ENCODE measurements around the gene ZNF101.
"Not testable (repeated sequence)": the region's sequence is repeated elsewhere in the genome, so short reads cannot be mapped to it uniquely, and the experiment has no call there.

The ZNF101 gene

DNA sequence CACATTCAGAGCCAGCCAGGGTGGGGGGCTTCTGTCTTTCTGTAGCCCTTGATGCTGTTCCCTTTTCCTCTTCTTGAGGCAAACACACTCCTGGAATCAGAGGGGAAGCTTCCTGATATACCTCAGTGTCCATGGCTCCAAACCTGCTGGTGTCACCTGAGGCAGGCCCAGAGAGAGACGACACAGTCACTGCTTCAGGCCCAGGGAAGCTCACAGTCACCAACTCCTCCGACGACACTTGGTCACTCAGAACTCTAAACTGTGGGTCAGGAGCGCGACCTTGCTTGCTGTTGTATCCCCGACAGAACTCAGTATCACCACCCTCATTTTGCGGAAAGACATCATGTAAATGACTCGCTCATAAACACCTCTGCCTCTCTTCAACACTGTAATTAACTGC lies 6.3 kb upstream of the ZNF101 start:
- no peak for DNase-seq

- no peak for DNase-seq
Measured at GRCh38 chr19:19662871-19663255, 5.8 kb upstream of the ZNF101 start.

DNA sequence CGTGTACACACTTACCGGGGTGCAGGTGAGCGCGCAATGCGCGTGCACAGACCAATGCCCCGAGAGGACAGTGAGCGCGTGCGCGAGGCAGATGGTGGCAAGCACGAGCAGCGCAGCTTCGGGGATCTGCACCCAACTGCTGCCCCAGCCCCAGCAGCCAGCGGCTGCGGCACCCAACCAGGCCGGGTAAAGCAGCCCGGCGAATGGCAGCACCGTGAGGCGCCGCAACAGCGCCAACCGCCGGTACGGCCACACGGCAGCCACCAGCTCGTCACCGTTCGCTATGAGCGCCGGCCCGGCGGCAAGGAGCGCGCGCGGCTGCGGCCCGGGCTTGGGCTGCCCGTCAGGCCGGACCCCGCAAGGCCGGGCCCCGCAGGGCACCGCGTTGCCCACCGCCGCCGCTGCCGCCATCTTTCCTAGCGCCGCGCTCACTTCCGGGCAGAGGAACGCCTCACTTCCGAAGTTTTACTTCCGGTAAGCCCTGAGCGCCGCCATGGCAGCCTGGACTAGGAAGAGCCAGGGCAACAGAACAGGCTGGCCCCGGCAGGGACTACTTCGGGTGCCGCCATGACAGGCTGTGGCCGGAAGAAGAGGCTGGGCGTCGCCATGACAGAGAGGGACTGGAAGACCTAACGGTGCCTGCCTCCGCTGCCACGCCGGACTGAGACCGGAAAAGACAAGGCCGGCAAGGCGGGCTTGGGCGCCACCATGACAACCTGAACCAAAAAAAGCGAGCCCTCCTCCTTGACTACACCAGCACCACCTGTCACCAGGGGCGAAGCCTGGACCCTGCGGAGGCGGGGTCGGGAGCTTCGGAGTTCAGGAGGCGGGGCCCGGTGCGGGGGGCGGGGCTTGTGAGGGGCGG lies 5.2 kb upstream of the ZNF101 start, which contains the start of gene ATP13A1:
TSS of gene ATP13A1 (minus strand) at position 421 of the 865 bp plus-strand sequence. CDS start at position 411, 10 bp downstream.
- peak; percentile 69 for DNase-seq

GRCh38 chr19:19665420-19665948 lies 3.2 kb upstream of the ZNF101 start:
- DNase-seq, result not testable (repeated sequence)

DNA sequence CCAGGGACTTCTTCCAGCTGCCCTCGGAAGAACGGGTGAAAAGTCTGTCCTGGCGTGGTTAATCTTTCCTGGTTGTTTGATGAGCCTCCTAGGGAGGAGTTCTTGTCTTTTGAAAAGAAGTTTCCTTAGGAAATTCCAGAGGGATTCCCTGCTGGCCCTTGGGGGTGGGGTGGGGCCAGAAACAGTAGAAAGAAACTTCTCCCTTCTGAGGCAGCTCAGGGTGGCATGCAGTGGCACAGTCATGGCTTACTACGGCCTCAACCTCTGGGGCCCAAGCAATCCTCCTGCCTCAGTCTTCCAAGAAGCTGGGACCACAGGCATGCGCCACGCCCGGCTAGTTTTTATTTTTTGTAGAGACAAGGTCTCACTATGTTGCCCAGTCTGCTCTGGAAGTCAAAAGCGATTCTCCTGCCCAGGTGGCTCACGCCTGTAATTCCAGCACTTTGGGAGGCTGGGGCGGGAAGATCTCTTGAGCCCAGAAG lies 1.5 kb downstream of the ZNF101 start:
- no peak for DNase-seq

DNA sequence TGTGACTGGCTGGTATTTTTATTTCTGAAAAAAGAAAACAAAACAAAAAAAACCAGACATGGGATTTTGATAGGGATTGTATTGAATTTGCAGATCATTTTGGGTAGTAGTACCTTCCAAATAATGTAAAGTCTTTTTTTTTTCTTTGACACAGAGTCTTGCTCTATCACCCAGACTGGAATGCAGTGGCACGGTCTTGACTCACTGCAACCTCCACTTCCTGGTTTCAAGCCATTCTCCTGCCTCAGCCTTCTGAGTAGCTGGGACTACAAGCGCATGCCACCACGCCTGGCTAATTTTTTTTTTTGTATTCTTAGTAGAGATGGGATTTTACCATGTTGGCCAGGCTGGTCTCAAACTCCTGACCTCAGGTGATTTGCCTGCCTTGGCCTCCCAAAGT lies 4.2 kb downstream of the ZNF101 start:
- DNase-seq, result no peak

DNA sequence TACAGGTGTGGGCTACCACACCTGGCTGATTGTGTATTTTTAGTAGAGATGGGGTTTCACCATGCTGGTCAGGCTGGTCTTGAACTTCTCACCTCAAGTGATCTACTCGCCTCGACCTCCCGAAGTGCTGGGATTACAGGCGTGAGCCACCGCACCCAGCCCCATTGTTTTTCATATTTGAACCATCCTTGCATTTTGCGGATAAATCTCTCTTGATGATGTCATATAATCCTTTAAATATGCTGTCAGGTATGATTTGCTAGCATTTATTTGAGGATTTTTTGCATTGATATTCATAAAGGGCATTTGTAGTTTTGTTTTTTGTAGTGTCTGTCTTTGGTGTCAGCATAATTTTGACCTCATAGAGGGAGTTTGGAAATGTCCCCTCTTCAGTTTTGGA lies 5.7 kb downstream of the ZNF101 start:
- DNase-seq, result no peak

DNA sequence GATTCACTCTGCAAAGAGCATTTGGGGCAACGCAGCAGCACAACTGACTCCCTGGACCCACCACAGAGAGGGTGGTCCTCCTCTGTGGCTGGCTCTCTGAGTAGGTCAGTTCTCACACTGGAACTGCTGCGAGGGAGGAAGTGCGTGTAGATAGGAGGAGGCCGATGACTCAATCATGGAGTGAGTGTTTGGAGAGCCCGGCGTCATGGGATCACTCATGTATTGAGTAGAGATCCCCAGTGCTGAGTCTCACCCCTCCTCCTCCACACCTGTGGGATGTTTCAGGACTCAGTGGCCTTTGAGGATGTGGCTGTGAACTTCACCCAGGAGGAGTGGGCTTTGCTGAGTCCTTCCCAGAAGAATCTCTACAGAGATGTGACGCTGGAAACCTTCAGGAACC lies 8.9 kb downstream of the ZNF101 start:
- DNase-seq, result no peak

DNA sequence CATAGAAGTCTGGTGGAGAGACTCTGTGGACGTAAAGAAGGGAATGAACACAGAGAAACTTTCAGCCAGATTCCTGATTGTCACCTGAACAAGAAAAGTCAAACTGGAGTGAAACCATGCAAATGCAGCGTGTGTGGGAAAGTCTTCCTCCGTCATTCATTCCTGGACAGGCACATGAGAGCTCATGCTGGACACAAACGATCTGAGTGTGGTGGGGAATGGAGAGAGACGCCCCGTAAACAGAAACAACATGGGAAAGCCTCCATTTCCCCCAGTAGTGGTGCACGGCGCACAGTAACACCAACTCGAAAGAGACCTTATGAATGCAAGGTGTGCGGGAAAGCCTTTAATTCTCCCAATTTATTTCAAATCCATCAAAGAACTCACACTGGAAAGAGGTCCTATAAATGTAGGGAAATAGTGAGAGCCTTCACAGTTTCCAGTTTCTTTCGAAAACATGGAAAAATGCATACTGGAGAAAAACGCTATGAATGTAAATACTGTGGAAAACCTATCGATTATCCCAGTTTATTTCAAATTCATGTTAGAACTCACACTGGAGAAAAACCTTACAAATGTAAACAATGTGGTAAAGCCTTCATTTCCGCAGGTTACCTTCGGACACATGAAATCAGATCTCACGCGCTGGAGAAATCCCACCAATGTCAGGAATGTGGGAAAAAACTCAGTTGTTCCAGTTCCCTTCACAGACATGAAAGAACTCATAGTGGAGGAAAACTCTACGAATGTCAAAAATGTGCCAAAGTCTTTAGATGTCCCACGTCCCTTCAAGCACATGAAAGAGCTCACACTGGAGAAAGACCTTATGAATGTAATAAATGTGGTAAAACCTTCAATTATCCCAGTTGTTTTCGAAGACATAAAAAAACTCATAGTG lies 10.8 kb downstream of the ZNF101 start:
- no peak for DNase-seq

GRCh38 chr19:19686119-19686518 lies 17.5 kb downstream of the ZNF101 start:
- not testable (repeated sequence) for DNase-seq

GRCh38 chr19:19686580-19686979 lies 17.9 kb downstream of the ZNF101 start:
- DNase-seq, result no peak

GRCh38 chr19:19687090-19687489 lies 18.5 kb downstream of the ZNF101 start:
- DNase-seq, result no peak

DNA sequence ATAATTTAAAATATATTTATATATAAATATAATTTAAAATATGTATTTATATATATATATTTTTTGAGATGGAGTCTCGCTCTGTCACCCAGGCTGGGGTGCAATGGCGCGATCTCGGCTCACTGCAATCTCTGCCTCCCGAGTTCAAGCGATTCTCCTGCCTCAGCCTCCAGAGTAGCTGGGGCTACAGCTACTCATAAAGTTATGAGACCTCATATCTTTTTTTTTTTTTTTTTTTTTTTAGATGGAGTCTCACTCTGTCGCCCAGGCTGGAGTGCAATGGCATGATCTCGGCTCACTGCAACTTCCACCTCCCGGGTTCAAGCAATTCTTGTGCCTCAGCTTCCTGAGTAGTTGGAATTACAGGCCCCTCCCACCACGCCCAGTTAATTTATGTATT lies 20.4 kb downstream of the ZNF101 start:
- not testable (repeated sequence) for DNase-seq

- DNase-seq, result no peak
Measured at GRCh38 chr19:19691683-19692082, 23.0 kb downstream of the ZNF101 start.

DNA sequence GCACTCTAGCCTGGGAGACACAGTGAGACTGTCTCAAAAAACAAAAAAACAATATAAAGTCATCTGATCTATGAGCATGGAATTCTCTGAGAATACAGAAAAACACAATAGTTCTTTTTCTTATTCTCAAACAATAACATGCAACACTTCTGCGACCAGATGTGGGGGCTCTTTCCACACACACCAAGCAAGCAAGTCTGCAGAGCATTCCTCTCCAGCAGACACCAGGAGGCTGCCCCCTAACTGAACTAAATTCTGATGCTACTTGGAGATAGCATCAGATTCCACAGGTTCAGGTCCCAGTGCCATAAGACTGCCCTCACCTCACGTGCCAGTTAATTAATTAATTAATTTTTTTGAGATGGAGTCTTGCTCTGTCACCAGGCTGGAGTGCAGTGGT lies 27.7 kb downstream of the ZNF101 start:
- no peak for DNase-seq

- no peak for DNase-seq
Measured at GRCh38 chr19:19697589-19697988, 28.9 kb downstream of the ZNF101 start.

GRCh38 chr19:19700493-19700892 lies 31.9 kb downstream of the ZNF101 start:
- DNase-seq, result not testable (repeated sequence)

GRCh38 chr19:19704836-19705235 lies 36.2 kb downstream of the ZNF101 start:
- DNase-seq, result no peak

DNA sequence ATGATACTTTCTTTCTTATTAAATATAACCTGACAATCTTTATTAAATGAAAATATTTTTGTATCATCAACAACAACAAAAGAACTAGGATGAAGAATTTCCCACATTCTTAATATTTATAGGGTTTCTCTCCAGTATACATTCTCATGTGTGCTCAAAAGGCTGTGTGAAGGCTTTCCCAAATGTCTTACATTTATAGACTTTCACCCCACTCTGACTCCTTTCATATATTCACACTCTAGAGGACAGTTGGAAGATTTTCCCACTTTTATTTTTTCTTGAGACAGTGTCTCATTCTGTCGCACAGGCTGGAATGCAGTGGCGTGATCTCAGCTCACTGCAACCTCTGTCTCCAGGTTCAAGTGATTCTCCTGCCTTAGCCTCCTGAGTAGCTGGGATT lies 41.9 kb downstream of the ZNF101 start:
- no peak for DNase-seq

DNA sequence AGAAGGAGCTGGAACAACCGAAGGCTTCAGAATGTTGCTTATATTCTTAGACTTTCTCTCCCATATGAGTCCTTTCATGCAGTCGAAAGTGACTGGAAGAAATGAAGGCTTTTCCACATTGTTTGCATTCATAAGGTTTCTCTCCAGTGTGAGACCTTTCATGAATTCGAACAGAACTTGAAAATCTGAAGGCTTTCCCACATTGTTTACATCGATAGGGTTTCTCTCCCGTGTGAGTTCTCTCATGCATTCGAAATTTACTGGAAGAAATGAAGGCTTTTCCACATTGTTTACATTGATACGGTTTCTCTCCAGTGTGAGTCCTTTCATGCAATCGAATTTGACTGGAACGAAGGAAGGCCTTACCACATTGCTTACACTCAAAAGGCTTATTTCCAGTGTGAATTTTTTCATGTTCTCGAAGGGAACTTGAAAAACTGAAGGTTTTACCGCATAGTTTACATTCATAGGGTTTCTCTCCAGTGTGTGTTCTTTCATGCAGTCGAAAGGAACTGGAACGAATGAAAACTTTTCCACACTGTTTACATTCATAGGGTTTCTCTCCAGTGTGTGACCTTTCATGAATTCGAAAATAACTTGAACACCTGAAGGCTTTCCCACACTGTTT lies 42.8 kb downstream of the ZNF101 start:
- DNase-seq, result no peak

DNA sequence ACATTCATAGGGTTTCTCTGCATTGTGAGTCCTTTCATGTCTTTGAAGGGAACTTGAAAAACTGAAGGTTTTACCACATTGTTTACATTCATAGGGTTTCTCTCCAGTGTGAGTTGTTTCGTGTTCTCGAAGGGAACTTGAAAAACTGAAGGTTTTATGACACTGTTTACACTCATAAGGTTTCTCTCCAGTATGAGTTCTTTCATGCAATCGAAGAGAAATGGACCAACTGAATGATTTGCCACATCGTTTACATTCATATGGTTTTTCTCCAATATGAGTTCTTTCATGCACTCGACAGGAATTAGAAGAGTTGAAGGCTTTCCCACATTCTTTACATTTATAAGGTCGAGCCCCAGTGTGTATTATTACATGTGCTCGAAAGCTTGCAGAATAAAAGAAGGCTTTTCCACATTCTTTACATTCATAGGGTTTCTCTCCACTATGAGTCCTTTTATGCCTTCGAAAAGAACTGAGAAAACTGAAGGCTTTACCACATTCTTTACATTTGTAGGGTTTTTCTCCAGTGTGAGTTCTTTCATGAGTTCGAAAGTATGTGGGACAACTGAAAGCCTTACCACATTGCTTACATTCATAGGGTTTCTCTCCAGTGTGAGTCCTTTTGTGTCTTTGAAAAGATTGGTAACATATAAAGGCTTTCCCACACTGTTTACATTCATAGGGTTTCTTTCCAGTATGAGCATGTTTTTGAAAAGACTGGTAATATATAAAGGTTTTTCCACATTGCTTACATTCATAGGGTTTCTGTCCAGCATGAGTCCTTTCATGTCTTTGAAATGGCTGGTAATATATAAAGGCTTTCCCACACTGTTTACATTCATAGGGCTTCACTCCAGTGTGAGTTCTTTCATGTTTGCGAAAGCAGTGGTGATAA lies 43.5 kb downstream of the ZNF101 start:
- no peak for DNase-seq

DNA sequence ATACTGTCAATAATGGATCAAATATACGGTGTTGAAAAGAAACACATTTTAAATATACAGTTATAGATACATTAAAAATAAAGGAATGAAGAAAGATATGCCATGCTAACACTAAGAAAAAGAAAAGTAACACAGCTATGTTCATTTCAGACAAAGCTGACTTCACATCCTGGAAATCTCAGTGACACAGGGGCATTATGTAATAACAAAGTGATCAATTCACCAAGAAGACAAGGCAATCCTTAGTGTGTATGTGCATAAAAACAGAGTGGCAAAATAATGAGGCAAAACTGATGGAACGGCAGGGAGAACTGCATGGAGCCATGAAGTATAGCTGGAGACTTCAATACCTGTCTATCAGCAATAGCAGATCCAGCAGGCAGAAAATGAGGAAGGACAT lies 51.2 kb downstream of the ZNF101 start:
- no peak for DNase-seq
